Right ventricle myocardium inferior (tissue), 1 donor: ENCODE measurements around the gene NUDT4. TPM values are rescaled to one million over a fixed set of nuclear protein-coding genes. Genes with fewer than 3 reads are reported as not detected.
"Not testable (repeated sequence)": the region's sequence is repeated elsewhere in the genome, so short reads cannot be mapped to it uniquely, and the experiment has no call there.

Experiments used
- ATAC-seq: fragments of 200-7000 bp; cut with Tn5 transposase; one replicate; pipeline ENCODE4 v1.9.1; 2020; ENCODE audit warnings: mild to moderate bottlenecking, moderate library complexity
- DNase-seq: peaks from one replicate; pipeline ENCODE4 v3.0.0; 2021; ENCODE audit errors: missing footprints
- intact Hi-C: fragments of 100-400 bp; cut with DNase I; formaldehyde crosslinking; loops from one replicate; pipeline ENCODE4 v1.11.0; 2022
- total RNA-seq: library from RNA; stranded (reverse); fragmentation: NEBNext Ultra II Directional; extraction: Animal tissue kit (Norgen Biotek cat#: 25700); gene quantifications from one replicate; pipeline ENCODE4 v1.2.1, GENCODE V29; 2021
- donor health status: DM: no; HTN: yes; CAD: no; lungs with severe emphysema.

The NUDT4 gene
- total RNA-seq, 1 donor from 2014 or later: 445 TPM

GRCh38 chr12:93363841-93364297 is 13.9 kb upstream of the NUDT4 start:
- DNase-seq (no peak), ATAC-seq (no peak)
- intact Hi-C loops: no loop called here

DNA sequence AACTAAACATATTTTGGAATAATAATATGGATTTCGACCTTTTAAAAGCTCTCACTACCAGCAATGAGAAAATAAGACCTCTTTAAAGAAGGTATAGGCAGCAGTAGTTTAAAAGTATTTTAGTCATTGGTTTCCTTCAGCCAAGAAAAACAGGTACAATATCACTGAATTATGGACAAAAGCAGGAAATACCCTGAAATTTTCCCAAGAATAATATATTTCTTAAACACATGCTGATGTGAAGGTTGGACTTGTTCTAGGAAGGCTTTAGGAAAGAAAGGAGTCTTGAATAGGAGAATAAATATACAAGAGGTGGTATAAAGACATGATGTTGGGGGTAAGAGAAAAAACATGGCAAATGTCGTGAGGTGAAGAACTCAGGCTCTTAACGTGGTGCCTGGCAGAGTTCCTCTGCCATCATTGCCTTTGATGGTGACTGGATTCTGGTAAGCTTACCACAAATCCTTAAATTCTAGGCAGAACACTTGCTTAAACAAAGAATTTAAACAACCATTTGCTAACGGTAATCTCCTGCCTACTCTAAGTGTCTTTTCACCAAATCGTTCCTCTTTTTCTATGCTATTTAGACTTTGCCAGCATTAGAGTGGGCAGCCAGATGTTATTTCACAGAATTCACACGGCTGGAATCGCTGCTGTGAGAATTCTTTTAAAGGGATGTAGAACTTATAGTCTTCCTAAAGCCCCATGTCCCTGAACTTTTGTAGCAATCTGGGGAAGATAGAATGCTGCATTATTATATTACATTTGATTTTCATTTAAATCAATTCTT is 11.9 kb upstream of the NUDT4 start:
- DNase-seq (no peak), ATAC-seq (no peak)
- intact Hi-C loops: no loop called here

GRCh38 chr12:93366422-93366821 is 11.3 kb upstream of the NUDT4 start:
- intact Hi-C loops: no loop called here
- no peak for ATAC-seq

DNA sequence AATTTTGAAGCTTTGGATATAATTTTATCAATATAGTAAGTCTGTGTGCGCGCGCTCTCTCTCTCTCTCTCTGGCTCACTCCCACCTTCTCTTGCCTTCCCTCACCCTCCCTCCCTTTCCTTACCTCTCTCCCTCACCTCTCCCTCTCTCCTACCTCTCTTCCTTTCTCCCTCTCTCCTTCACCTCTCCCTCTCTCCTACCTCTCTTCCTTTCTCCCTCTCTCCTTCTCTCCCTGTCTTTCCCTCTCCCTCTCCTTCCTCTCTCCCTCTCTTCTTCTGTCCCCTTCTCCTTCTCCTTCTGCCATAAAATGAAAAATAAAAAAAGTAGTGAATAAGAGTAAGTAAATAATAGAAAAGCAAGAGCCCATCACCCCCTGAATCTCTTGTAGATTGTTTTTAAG is 9.0 kb upstream of the NUDT4 start:
- intact Hi-C loops: no loop called here
- DNase-seq: no peak
- ATAC-seq: no peak

More at GRCh38 chr12:93366422-93366821, 11.3 kb upstream of the NUDT4 start:
- no peak for DNase-seq

- no peak for DNase-seq
- ATAC-seq: no peak
- intact Hi-C loops: no loop called here
Measured at GRCh38 chr12:93369505-93369904, 8.2 kb upstream of the NUDT4 start.

DNA sequence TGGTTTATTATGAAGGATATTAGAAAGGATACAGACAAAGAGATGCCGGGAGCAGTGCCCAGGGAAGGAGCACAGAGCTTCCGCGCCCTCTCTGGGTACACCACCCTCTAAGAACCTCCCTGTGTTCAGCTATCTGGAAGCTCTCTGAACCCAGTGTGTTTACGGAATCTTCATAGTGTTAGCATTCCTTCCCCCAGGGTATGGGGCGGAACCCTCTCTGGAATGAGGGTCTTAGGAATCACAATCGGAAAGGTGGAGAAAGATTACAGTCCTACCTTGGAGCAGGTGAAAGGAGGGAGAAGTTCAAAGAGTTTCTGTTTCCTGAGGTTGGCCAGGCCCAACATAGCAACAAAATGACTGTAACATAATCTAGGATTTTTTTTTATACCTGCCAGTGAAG is 6.8 kb upstream of the NUDT4 start:
- intact Hi-C loops: loop anchor here (10.0 kb wide), 1 partner anchor 146 kb away; no protein-coding TSS in a partner anchor
- DNase-seq: no peak
- no peak for ATAC-seq

DNA sequence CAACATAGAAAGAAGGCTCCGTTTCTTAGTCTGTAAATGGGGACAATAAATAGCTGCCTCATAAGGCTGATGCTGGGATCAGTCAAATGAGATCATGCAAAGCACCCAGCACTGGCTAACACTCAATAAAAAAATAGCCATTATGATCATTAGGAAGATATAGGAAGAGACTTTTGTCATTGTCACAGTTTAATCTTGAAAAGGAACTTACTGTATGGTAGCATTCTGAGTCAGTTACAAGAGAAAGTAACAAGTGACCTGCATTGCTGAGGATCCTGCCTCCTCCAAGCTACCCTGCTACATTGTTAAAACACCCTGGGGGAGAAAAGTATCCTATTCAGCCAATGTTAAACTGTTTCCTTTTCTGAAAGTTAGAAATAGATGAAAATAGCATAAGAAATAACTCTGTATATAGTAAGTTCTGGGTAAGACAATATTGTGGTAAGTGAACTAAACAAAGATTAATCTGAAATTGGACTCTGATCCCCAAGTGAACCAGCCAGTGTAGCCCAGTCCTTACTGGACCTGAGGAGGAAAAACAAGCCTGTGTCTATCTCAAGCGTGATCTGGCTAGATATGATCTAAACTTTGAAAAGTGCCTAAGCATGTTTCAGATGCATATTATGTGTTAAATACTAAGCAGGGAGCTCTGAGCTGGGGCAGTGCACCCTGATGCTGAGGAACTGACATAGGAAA is 3.6 kb upstream of the NUDT4 start:
- ATAC-seq (no peak), DNase-seq (no peak)
- intact Hi-C loops: loop anchor here (10.0 kb wide), 1 partner anchor 149 kb away; no protein-coding TSS in a partner anchor

DNA sequence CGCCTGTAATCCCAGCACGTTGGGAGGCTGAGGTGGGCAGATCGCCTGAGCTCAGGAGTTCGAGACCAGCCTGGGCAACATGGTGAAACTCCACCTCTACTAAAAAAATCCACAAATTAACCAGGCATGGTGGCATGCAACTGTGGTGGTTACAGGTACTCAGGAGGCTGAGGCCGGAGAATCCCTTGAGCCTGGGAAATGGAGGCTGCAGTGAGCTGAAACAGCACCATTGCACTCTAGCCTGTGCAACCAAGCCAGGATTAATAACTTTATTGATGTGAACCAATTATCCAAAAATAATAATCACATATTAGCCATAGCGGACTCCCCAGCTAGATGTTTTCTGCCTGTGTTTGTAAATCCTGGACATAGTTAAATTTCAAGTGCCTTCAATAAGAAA is 1.8 kb upstream of the NUDT4 start:
- DNase-seq: no peak
- no peak for ATAC-seq
- intact Hi-C loops: loop anchor here (2.0 to 10.0 kb wide), 5 partner anchors 73 to 314 kb away; no protein-coding TSS in a partner anchor

DNA sequence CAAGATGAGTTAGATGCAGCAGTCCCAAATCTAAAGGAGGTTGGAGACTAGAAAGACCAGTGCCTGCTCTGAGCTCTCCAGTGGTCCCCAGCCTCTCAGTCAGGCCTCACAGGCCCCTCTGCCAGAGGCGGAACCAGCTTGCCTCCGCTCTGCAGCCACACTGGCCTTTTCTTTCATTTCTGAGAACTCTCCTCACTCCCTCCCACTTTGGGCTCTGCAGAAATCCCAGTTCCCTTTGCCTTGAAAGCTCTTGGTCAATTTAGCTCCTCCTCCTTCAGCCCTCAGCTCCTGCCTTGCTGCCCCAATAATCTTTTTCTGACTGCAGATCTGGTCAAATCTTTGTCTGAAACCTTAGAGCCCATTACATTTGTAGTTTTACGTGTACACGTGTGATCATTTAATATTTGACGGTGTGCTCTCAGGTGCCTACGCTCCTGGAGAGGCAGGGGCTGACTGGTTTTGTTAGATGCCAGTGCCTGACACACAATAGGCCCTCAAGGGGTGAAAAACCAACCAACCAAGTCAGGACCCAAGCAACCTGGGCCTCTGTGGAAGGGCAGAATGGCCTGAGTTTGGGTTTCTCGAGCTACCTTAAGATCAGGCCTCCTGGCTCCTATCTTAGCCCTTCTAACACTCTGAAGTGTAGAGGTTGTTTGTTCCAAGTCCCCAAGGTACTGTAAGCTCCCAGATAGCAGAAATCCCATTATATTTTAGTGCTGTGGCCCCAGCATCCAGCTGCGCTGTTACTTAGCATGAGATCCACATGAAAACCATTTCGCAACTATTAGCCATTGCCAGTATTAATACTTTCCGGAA is 1.1 kb upstream of the NUDT4 start:
- intact Hi-C loops: loop anchor here (2.0 to 10.0 kb wide), 5 partner anchors 74 to 314 kb away; no protein-coding TSS in a partner anchor
- ATAC-seq: peak; percentile 43
- DNase-seq: no peak

DNA sequence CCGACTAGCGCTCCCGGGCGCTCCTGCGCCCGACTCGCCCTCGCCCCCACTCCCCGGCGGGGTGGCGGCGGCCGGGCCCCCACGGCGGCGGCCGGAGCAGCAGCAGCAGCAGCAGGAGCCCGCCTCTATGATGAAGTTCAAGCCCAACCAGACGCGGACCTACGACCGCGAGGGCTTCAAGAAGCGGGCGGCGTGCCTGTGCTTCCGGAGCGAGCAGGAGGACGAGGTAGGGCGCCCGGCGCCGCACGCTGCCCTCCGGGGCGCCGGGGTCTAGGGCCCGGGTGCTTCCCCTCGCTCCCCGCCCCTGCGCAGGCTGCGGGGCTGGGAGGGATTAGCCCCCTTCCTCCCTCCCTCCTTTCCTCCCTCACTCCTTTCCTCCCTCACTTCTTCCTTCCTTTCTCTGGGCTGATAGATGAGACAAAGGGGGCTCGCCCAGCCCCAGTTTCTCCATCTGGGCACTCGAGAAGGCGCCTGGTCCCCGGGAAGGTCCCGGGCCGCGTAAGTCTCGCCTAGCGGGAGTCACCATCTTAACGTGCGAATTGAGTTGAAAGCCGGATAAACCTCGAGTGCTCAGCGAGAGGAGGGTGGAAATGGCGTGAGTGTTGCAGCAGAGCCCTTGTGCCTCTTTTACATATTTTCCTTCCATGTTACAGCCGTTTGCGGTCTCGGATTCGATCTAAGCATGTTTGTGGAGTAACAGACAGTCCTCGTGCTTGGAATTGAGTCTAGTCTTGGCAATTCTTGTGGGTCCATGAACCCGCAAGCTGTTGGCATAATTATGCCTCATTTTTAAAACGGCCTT is 672 bp downstream of the NUDT4 start:
- intact Hi-C loops: loop anchor here (5.0 to 10.0 kb wide), 2 partner anchors 154 to 316 kb away; no protein-coding TSS in a partner anchor
- not testable (repeated sequence) for DNase-seq
- ATAC-seq: peak; percentile 1

GRCh38 chr12:93378998-93379325 is 1.2 kb downstream of the NUDT4 start:
- intact Hi-C loops: loop anchor here (5.0 to 10.0 kb wide), 2 partner anchors 154 to 317 kb away; no protein-coding TSS in a partner anchor
- DNase-seq (no peak), ATAC-seq (no peak)

DNA sequence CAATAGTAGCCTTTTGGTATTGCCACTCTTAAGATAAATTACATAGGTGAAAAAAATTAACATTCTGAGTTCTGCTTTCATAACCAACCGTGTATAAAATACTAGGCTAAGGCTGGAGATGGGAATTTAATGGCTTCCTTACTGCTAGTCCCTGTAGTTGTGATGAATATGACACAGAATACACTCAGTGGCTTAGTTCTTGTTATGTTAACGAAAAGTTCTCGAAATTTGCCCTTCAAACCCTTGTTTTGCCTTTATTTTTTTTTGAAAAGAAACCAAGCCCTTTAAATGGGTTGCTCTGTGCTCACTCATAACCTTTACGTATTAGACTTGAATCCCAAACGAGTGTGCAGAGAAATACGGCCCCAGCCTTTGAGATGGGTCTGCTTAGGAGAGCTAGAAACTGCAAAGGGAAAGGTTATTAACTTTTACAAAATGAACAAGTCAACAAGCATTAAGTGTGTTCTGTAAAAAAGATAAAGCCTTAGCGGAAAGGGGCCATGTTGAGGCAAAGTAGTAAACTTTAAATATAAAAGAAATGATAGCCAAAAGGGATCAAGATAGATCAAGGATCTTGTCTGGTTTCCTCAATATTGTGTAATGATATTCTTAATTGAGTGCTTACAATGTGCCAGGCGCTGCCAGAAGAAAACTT is 1.7 kb downstream of the NUDT4 start:
- ATAC-seq: no peak
- intact Hi-C loops: loop anchor here (5.0 to 10.0 kb wide), 2 partner anchors 155 to 317 kb away; no protein-coding TSS in a partner anchor

GRCh38 chr12:93379981-93380361 is 2.2 kb downstream of the NUDT4 start:
- no peak for ATAC-seq
- intact Hi-C loops: loop anchor here (5.0 to 10.0 kb wide), 4 partner anchors 155 to 455 kb away; partner anchors contain the start of gene EEA1

More for the DNA sequence above, 1.7 kb downstream of the NUDT4 start:
- DNase-seq: no peak

DNA sequence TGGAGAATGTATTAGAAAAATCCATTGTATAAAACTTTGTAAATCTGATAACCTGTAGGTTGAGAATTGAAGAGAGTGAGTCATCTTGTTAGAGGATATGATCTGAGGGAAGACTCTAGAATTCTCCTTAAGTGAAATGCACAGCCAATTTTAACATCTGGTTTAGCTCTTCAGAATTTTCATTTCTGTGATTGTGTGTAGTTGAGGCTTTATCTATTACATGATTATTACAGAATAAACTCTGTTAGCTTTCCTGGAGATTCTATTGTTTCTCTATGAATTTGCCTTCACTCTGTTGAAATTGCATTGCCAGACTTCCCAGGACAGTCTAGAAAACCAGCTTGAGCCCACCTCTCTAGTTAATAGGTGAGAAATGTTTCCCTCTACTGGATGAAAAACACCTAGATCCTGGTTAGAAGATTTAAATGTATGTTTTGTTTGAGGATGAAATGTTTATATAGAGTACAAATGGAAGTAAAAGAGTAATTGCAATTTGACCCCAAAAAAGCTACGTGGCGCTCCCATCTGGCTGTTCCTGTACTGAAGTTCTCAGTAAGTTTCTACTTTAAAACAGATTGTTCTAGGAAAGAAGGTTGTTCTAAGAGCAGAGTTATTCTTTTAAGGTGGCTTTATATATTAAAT is 2.9 kb downstream of the NUDT4 start:
- DNase-seq (no peak), ATAC-seq (no peak)
- intact Hi-C loops: loop anchor here (5.0 to 10.0 kb wide), 2 partner anchors 393 to 456 kb away; partner anchors contain the start of gene EEA1

More at GRCh38 chr12:93379981-93380361, 2.2 kb downstream of the NUDT4 start:
- no peak for DNase-seq

DNA sequence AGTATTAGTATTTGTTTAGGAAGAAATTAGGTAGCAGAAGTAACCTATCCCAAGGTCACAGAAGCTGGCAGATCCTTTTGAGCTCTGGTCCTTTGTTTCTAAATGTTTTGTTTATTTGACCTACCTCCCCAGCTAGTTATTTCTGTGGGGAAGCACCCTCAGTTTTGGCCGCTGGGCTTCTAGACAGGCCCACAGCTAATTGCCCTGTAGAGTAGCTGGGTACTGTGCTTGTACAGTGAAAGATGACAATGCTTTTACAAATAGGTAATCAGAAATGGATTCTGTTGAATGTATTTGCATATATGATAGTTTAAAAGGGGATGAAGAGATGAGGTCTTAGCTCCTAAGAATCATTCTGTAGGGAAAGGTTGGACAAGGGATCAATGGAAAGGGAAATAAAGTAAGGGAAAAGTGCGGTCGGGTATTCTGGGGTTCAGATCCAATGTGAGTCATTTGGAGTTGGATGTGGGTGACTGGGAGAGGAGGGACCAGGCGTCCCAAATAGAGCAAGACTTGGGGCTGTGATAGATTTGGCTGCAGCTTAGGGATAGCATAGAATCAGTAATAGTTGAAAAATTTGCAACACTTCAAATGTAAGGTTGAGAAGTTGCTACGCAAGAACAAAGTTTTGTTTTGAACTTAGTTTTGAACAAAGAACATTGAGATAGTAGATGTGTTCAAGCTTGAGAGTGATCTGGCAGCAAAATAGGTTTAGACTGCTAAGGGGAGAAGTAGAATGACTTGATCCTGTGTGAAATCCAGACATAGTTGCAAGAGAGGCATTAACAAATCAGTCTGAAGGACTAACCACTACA is 3.6 kb downstream of the NUDT4 start:
- no peak for ATAC-seq
- no peak for DNase-seq
- intact Hi-C loops: loop anchor here (5.0 to 10.0 kb wide), 2 partner anchors 394 to 457 kb away; partner anchors contain the start of gene EEA1

GRCh38 chr12:93381976-93382437 is 4.3 kb downstream of the NUDT4 start:
- not testable (repeated sequence) for DNase-seq, ATAC-seq
- intact Hi-C loops: loop anchor here (5.0 to 10.0 kb wide), 2 partner anchors 395 to 457 kb away; partner anchors contain the start of gene EEA1
